NCI-H2227 treated with DMSO at 0.1 percent for 48 hours (cell line): ENCODE data around the gene SGSM2.

Source experiments
- DNase-seq: peaks from one replicate; lab custom pipeline; 2025; lab: John Stamatoyannopoulos, UW

SGSM2 gene

DNA sequence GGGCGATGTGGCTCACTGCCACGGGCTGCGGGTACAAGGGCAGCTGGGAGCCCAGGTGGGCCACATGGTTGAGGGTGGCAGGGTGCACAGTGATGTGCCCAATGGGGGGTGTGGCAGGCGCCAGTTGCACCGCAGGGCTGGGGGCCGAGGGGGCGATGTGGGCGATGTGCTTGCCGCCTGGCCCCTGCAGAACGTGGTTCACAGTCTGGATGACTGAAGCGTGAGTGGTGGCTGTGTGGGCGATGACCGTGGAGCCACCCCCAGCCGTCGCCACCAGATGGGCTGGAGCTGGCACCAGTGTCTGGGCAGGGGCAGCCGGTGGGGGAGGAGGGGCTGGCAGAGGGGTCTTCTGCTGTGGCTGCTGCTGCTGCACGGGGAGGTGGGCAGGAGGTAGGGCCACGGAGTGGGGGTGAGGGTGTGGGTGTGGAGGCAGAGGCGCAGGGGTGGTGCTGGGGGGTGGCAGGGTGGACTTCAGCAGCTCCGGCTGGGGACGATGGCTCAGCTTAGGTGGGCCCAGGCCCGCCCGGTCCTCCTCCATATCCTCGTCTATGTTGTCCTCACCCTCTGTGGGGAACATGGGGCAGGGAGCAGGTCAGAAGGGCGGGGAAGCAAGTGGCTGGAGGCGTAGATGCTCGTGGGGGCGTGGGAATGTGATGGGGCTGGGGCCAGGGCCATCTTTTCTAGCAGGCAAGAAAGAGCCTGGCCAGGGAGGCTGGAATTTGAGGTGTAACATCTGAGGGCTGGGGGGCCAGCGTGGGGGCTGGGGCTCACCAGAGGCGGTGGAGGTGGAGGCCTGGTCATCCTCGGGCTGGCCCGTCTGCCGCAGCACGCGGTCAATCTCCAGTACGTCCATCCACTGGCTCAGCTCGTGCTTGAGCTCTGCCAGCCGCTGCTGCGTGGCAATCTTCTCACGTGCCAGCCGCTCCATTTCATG lies 50.1 kb downstream of the SGSM2 start:
- DNase-seq, result no peak

DNA sequence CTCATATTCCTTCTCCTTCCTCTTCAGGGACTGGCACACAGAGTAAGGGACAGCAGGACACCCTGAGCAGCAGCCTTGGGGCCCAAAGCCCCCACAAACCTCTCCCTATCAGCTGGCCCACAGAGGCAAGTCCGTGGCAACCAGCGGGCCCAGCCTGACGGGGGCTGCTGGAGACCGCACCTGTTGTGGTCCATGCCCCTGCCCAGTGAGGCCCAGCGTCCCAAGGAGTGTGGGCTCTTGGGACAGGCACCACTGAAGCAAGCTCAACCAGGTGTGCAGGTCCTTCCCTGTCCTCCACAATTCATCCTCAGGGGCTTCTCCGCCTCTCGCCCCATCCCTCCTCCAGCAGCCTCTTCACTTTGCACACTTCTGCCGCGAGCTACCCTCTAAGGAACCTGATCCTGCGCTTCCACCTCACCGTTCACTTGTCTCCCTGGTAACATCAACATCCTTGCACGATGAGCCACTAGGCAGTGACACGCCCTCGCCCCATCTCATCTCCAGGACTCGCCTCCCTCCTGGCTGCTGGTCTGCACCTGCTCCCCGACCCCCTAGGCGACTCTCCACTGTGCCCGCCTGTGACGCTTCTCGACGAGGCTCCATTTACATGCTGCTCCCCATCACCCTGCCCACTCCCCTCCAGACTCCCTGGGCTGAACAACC lies 50.9 kb downstream of the SGSM2 start:
- DNase-seq, result peak; percentile 37

DNA sequence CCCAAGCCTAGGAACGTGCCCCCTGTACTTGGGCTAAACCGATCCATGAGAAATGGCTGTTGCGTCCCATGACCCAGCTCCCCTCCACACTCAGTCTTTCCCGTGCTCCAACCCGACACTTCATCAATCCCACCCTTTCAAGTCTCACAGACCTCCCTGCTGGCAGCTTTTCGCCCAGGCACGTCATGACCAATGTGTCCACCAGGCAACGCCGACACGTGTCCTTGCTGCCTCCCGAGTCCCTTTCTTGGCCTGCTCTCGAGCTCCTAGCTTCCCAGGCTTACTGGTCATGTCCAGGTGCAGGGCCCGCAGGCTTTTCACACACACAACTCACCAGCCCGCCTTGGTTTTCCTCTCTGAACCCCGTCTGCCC lies 51.4 kb downstream of the SGSM2 start:
- DNase-seq, result no peak

DNA sequence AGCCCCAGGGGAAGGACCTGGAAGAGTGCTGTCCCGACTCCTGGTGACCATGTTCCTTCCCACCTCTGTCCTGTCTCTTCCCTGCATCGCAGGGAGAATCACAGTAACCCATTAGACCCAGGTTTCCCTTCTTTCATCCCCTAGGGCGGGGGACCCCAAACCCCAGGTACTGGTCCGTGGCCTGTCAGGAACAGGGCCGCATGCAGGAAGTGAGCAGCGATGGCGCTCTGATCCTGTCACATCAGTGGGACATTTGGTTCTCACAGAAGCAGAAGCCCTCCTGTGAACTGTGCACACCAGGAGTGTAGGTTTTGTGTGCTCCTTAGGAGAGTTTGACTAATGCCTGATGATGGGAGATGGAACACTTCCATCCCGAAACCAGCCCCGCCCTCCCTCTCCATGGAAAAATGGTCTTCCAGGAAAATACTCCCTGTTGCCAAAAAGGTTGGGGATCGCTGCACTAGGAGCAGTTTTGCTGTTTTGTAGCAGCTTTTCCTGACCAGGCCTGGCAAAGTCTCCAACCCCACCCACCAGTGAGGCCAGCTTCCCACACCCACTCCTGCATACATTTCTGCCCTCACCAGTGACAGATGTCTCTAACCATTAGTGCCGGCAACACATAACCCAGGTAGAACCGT lies 53.0 kb downstream of the SGSM2 start:
- DNase-seq, result no peak

DNA sequence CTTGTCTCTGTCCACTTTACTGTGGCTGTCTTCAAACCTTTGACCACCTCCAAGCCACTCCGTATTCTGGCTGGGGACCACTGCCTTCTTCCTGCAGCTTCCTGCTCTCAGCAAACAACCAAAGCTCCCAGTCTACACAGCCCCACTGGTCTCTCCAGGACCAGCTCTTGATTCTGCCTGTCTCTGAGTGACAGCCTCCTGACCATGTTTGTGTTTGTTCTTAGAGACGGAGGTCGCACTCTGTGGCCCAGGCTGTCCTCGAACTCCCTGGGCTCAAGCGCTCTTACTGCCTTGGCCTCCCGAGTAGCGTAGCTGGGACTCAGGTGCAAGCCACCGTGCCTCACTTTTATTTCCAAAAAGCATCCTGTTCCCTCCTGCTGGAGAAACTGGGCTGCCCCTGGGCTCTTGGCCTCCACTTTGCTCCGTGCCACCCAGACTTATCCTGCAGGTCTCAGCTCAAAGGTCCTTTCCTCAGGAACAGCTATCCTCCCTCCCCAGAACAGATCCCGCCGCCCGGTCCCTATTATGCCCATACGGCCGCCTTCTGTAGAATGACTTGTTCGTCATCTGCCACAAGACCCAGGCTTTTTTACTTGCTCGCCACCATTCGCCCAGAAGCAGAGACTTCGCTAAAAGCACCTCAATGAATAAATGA lies 54.4 kb downstream of the SGSM2 start:
- no peak for DNase-seq

DNA sequence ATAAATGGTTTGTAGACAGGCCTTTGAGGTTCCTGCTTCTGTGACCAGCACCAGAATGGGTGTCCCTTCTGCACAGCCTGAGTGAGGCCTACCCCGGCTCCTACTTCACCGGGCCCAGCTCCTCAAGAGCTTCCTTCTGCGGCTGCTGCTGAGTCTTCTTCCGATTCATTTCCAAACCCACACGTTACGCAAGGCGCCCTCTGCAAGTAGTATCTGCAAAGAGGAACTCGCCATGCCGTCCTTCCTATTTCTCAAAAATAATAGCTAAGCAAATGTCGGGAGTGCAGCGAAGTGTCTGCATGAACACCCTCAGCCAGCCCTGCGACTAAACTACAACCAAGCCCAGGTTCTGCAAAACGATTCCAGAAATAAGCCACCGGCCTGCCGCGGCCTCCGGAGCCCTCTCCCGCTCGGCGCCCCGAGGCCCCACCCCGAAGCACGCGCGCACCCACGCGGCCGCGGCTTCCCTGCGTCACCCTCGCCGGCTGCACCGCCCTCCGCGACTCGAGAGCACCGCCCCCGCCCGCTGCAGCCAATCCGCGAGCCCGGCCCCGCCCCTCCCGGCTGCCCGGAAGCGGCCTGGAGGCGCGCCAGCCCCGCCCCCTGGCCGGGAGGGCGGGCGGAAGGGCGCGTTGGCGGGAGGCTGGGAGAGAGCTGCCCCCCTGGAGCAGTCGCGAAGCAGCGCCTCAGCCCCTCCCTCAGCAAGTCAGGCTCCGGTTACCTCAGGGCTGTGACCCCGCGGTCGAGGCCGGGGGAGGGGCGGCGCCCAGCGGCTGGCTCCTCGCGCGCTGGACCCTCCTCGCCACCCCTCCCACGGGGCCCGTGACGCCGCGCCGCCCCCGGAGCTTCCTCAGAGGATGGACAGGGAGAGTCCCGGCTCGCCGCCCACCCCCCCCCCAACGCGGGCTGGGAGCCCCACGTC lies 55.2 kb downstream of the SGSM2 start:
- peak; percentile 74 for DNase-seq

DNA sequence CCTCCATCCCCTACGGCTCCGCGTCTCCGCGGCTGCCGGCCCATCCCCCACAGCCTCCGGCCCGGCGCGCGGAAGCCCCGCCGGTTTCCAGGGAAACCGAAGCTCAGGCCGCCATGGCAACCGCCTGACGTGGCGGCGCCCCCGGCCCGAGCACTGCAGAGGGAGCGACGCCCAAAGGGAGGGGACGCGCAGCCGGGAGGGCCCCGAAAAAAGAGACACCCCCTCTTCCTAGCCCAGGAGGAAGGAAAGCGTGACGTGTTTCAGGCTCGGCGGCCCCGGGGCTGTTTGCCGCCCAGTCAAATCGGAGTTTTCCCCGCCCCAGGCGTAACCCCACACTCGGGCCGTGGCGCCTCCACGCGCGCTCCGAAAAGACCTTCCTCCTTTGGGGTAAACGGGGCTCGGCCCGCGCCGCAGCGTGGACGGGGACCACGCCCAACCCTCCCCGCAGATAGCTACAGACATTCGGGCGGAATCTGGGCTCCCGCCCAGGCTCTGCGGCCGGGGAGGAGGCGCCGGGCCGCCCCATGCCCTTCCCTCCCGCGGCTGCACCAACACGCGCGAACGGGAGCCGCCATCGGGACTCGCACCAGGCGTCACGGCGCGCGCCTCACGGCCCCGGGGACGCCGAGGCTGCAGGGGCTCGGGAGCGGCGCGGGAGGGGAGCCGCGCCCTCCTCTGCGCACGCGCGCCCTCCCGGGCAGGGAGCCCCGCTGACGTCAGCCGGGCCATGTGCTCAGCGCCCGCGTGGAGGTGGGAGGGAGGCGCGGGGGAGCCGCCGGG lies 56.1 kb downstream of the SGSM2 start:
- peak; percentile 60 for DNase-seq

DNA sequence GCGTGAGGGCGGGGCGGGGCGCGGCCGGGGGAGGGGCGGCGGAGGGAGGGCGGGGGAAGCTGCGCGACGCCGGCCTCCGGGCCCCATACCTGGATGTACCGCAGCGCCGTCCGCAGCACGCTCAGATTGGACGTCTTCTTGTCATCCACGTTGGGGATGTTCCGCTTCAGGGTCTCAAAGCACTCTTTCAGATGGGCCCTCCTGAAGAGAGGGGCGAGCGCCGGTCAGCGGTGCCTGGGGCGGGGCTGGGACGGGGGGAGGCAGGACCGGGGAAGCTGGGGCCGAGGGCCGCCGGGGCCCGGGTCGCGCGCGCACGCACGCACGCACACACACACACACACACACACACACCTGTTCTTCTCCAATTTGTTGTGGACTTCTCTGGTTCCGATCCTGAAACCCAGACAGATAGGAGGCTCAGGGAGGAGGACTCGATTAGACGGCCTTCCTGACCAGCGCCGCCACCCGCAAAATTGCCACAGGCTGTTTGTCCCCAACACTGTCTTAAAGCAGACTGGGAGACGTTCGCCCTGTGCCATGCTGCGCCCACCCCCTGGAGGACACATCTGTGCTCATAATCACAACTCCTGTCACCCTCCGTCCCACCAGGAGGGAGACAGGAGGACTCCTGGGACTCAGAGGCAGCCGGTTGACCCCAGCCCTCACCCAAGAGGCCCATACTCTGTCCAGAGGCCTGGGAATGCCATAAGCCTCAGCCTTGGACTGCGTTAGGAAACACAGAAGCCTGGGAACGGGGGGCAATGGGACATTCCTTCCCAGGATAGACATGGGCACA lies 56.9 kb downstream of the SGSM2 start:
- DNase-seq, result no peak

DNA sequence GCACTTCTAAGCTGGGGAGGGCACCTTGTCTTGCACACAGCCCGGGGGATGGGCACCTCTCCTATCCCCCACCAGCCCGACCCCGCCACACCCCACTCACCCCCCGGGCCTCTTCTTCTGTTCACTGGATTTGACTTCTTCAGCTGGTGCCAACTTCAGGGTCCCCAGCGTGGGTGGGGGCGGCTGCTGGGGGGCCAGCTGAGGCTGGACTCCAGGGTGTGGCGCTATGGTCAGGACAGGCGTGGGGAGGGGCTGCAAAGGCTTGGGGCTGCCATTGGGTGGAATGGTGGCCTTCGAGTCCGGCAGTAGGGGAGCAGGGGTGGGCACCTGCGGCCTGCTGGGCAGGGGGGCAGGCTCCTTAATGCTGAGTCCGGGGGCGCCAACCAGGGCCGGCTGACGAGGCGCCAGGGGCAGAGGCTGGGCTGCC lies 57.5 kb downstream of the SGSM2 start:
- DNase-seq, result no peak

DNA sequence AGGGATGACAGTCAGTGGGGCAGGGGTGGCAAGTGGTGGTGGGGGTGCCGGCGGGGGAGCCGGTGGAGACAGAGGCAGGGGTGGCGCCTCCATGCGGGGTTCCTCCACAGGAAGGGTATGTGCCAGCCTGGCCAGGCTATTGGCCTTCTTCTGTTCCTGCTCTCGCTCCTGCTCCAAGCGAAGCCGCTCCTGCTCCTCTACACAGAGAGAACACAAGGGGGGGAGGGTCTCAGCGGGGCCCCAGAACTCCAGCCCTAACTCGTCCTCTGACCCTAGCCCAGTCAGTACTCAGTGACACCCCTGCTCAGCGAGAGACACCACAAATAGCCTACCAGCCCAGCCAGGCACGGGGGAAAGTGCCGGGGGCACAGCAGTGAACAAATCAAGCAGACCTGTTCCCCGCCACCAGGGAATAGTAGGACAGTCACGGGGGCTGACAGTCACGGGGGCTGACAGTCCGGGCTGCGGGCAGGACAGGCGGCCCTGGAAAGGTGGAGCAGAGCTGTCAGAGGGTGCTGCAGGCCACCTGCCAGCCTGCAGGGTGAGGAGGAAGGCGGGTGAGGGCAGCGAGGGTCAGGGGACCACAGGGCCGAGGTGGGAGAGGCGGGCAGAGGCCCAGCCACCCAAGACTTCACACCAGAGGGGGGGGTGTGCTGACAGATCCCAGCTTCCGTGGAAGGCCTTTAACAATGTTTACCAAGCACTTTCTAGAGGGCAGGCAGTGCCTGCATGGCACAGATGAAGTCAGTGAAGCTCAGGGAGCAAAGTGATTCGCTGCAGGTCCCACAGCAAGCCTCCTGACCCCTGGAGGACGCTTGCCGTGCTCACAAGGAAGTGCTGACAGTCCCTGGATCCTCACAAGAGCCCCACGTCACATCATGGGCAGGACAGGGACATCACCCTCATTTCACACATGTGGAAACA lies 58.2 kb downstream of the SGSM2 start:
- DNase-seq, result no peak

DNA sequence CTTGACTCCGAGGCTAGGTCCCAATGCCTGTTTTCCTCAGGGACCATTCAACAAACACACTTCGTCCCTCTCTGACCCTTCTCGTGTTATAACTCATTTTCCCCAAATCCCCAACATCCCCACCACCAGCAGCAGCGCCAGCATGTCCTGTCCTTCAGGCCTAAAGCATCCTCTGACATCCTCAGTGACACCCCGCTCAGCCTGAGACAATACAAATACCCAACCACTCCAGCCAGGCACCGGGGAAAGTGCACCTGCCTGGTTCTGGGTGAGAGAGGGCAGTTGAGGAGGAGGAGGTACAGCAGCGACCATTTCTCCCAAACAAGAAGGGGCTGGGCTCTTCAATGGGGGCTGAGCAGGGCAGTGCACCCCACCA lies 58.9 kb downstream of the SGSM2 start:
- no peak for DNase-seq

DNA sequence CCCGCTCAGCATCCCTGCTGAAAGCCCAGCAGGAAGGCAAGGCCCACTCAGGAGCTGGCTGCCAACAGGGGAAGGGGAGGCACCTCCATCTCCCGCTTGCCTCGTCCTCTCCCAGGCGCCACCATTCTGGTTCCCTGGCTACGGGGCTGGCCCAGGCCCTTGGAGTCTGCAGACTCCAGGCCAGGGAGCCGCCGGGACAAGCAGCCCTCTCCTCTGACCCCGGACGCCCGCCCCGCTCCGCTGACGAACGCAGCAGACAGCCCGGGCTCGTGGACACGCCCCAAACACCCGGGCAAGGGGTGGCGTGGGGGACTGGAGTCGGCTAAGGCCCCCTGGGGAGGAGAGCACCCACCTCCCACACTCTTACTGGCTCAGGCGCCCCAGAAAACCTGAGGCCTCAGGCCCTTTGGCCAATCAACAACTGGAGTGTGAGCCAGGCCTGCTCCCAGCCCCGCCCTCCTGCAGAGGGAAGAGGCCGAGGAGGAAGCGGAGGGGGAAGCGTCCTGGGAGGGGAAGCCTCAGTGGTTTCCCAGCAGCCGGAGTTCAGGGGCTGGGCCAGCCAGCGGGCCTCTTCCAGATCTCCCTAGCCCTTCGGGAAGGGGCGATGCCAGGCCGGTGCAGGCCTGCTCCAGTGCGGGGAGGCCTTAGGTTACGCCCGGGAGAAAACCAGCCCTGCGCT lies 59.4 kb downstream of the SGSM2 start:
- DNase-seq, result peak; percentile 51

DNA sequence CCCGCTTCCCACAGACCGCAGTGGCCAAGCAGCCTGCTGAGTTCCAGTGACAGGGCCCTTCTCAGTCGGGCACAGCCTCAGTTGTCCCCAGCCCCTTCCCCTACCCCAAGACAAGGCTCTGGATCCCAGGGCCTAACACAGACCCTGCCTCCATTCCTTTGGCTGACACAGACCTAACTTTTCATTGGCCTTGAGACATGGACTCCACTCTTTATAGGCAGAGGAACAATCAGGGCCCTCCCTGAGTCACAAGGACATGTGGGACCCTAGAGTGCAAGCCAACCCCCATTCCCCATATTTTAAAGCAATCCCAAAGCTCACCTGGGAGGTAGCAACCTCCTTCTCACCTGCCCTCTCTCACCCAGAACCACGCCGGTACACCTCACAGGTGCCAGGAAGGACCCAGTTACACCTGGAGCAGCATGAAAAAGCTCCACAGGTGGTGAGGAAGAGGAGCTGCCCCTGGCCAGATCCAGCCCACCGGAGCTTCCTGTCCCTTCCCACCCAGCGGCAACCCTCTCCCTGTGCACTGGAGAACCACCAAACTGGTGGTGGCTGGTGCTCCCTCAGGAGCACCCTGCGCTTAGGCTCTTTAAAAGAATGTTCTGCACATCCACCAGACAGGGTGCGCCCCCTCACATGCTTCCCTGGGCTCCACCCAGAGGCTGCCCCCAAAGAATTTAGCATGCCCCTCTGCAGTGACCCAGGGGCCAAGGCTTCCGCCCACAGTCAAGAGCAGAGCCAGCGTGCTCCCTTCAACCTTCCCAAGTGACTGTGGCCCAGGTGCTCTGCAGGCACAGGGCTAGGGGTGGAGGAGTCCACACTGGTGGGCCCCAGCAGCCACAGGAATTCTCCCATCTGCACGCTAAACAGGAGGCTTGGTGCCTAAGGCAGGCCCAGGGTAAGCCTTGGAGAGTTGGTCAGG lies 60.2 kb downstream of the SGSM2 start:
- no peak for DNase-seq

DNA sequence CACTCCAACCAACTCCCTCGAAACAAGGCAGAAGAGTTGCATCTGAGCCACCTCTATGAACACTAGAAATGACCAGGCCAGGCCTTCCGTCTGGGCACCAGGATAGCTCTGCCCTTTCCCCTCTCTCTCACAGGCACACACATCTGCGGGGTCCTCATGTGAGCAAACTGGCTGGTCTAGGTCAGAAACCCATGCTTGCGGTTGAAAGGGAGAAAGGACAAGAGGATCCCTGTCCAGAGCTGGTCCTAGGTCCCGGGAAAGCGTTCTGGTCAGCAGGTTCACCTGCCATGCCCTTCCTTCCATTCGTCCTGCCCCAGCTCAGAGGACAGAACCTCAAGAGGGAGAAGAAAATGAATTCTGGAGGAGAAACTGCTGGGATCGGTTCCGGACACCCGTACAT lies 60.9 kb downstream of the SGSM2 start:
- DNase-seq, result no peak

DNA sequence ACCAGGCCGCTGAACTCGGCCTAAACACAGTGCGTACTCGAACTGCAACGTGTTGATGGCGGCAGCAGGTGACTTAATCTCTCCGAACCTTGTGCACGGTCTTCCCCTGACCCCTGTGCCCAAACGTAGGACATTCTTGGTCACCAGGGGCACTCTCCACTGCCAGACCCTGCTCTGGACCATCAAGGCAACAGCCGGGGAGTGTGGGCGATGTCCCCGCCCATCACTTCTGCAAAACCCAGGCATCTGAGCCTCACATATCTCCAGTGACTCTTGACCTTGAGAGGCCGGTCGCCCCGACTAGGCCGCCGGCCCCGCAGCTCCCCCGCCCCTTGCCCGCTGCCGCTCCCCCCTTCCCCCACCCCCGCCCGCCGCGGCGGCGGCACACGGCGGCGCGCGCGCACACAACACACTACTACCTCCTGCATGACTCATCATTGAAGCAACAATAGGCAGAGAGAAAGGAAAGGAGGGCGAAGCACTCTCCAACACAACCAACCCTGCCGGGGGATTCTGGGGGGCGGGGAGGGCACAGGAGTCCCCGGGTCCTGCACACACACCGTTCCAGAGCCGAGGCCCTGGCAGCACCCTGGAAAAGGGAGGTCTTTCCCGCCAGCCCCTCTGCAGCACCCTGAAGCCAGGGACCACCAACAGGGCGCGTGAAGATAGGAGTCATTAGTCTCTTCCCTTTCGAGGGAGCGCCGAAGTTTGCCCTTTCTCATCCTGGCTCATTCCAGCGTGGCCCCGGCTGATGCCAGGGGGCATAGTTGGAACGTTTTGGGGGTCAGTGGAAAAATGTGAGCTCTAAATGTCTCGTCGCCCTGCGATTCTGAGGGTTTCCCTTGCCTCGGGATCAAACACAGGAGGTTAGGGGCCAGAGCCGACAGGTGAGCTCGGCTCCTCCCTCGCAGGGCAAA lies 61.6 kb downstream of the SGSM2 start:
- peak; percentile 42 for DNase-seq
